Hepatocyte (in vitro differentiated cells): ENCODE data around the gene MYO1D. TPM values are rescaled to one million over a fixed set of nuclear protein-coding genes. Genes with fewer than 3 reads are reported as not detected.

Experiments
- DNase-seq: peaks from one replicate; pipeline ENCODE4 v3.0.0-alpha.2; 2016; ENCODE audit warnings: low spot score
- H2AFZ ChIP-seq: fragments of 200-600 bp; sonication (generic); 2 replicates; pipeline ENCODE4 v1.6.0; 2016; ENCODE audit warnings: antibody characterized with exemption, mild to moderate bottlenecking
- H3K27ac ChIP-seq: fragments of 200-600 bp; sonication (generic); 2 replicates; pipeline ENCODE4 v1.5.1; 2016; ENCODE audit warnings: mild to moderate bottlenecking
- H3K27me3 ChIP-seq: fragments of 200-600 bp; sonication (generic); 2 replicates; pipeline ENCODE4 v1.6.1; 2016
- H3K36me3 ChIP-seq: fragments of 200-600 bp; sonication (generic); replicated peaks from 2 replicates; pipeline ENCODE4 v1.5.1; 2016; ENCODE audit warnings: low read depth; ENCODE audit not compliant: insufficient read depth
- H3K4me1 ChIP-seq: fragments of 200-600 bp; sonication (generic); 2 replicates; pipeline ENCODE4 v1.5.1; 2016; ENCODE audit warnings: mild to moderate bottlenecking, moderate library complexity; ENCODE audit not compliant: insufficient read depth
- H3K4me2 ChIP-seq: fragments of 200-600 bp; sonication (generic); 2 replicates; pipeline ENCODE4 v1.6.0; 2016
- H3K4me3 ChIP-seq: fragments of 200-600 bp; sonication (generic); 2 replicates; pipeline ENCODE4 v1.5.1; 2016; ENCODE audit warnings: mild to moderate bottlenecking
- H3K79me2 ChIP-seq: fragments of 200-600 bp; sonication (generic); 2 replicates; pipeline ENCODE4 v1.6.0; 2017; ENCODE audit warnings: mild to moderate bottlenecking
- H3K9me2 ChIP-seq: fragments of 200-600 bp; sonication (generic); replicated peaks from 2 replicates; pipeline ENCODE4 v1.6.0; 2017; ENCODE audit warnings: mild to moderate bottlenecking; ENCODE audit not compliant: insufficient read depth
- H3K9me3 ChIP-seq: fragments of 200-600 bp; sonication (generic); 2 replicates; pipeline ENCODE4 v1.5.1; 2016; ENCODE audit warnings: low read depth, mild to moderate bottlenecking
- H4K20me1 ChIP-seq: fragments of 200-600 bp; sonication (generic); 2 replicates; pipeline ENCODE4 v1.6.0; 2016; ENCODE audit warnings: mild to moderate bottlenecking; ENCODE audit not compliant: insufficient read depth, poor library complexity, severe bottlenecking
- CTCF ChIP-seq: fragments of 200-600 bp; sonication (generic); IDR thresholded peaks from 2 replicates; pipeline ENCODE4 v1.5.1; 2016; ENCODE audit warnings: antibody characterized with exemption, mild to moderate bottlenecking; ENCODE audit not compliant: poor library complexity
- EZH2 ChIP-seq: fragments of 200-600 bp; sonication (generic); IDR thresholded peaks from 2 replicates; pipeline ENCODE4 v1.6.1; 2016; ENCODE audit warnings: antibody characterized with exemption, mild to moderate bottlenecking, borderline replicate concordance
- EZH2phosphoT487 ChIP-seq: fragments of 200-600 bp; sonication (generic); IDR thresholded peaks from one replicate; pipeline ENCODE4 v1.6.1; 2018; ENCODE audit warnings: antibody characterized with exemption, mild to moderate bottlenecking, low read depth, moderate library complexity; ENCODE audit not compliant: unreplicated experiment, severe bottlenecking
- WGBS: methylation state at CpG from one replicate; pipeline ENCODE4 v1.1.6; 2016; ENCODE audit warnings: low lambda C conversion rate; ENCODE audit errors: missing lambda C conversion rate; 5-methylcytosine and 5-hydroxymethylcytosine counted together
- polyA plus RNA-seq: library from polyadenylated mRNA; unstranded; fragments of >200 nt; fragmentation: Nextera tagmentation; extraction: Ambion mirVana; gene quantifications from 2 replicates; pipeline ENCODE4 v1.2.1, GENCODE V29; 2016
- total RNA-seq: library from RNA; depleted of rRNA; stranded (reverse); fragments of >200 nt; gene quantifications from 2 replicates; pipeline ENCODE4 v1.2.3, GENCODE V29; 2014

MYO1D gene
- total and polyA plus RNA-seq, 2 experiments from 2014 or later: 36.2 to 89.0 TPM

GRCh38 chr17:32795339-32795979 lies 81.5 kb downstream of the MYO1D start:
- no peaks in the 10 kb centered on the region for H3K9me3 ChIP-seq
- H3K4me3 ChIP-seq: no peak overlapping the region
- H3K4me1 ChIP-seq: peaks cover 4% of the 10 kb centered on the region
- DNase-seq: peak; percentile 16
- peak overlapping the region; percentile 38 for H3K4me2 ChIP-seq
- 84% methylated on average over 11 of the region's 11 CpGs for WGBS
- H3K9me2 ChIP-seq: no peaks in the 10 kb centered on the region
- H3K79me2 ChIP-seq: peaks cover 36% of the 10 kb centered on the region
- no peak for TF ChIP-seq CTCF
- TF ChIP-seq EZH2phosphoT487: no peak
- no peak for TF ChIP-seq EZH2
- no peak overlapping the region for H2AFZ ChIP-seq
- H3K27ac ChIP-seq: peak overlapping the region; percentile 61
- H4K20me1 ChIP-seq: no peaks in the 10 kb centered on the region
- no peaks in the 10 kb centered on the region for H3K27me3 ChIP-seq
- H3K36me3 ChIP-seq: no peaks in the 10 kb centered on the region

GRCh38 chr17:32794533-32795246 lies 82.2 kb downstream of the MYO1D start:
- Histone ChIP-seq H2AFZ (no peak overlapping the region), H4K20me1 (no peaks in the 10 kb centered on the region), H3K27ac (peak overlapping the region; percentile 61), H3K4me2 (peak overlapping the region; percentile 38), H3K4me1 (peaks cover 4% of the 10 kb centered on the region), H3K79me2 (peaks cover 33% of the 10 kb centered on the region), H3K9me2 (no peaks in the 10 kb centered on the region), H3K27me3 (no peaks in the 10 kb centered on the region), H3K9me3 (no peaks in the 10 kb centered on the region), H3K4me3 (no peak overlapping the region), H3K36me3 (no peaks in the 10 kb centered on the region)
- 76% methylated on average over 7 of the region's 7 CpGs for WGBS
- peak; percentile 74 for DNase-seq
- no peak for TF ChIP-seq EZH2
- no peak for TF ChIP-seq CTCF
- TF ChIP-seq EZH2phosphoT487: no peak

- no peak for TF ChIP-seq EZH2phosphoT487
- TF ChIP-seq CTCF: no peak
- TF ChIP-seq EZH2: no peak
- 85% methylated on average over 4 of the region's 4 CpGs for WGBS
- H3K4me3 ChIP-seq: no peak overlapping the region
- no peak overlapping the region for H3K4me2 ChIP-seq
- no peaks in the 10 kb centered on the region for H3K36me3 ChIP-seq
- no peaks in the 10 kb centered on the region for H3K27me3 ChIP-seq
- peaks cover 26% of the 10 kb centered on the region for H3K79me2 ChIP-seq
- no peak overlapping the region for H3K27ac ChIP-seq
- H2AFZ ChIP-seq: no peak overlapping the region
- no peak for DNase-seq
- no peaks in the 10 kb centered on the region for H3K9me3 ChIP-seq
- peaks cover 4% of the 10 kb centered on the region for H3K4me1 ChIP-seq
- H3K9me2 ChIP-seq: no peaks in the 10 kb centered on the region
- no peaks in the 10 kb centered on the region for H4K20me1 ChIP-seq
Measured at GRCh38 chr17:32793841-32794240, 83.1 kb downstream of the MYO1D start.
